NCI-H2196 treated with DMSO at 0.1 percent for 48 hours (cell line): Measurements from ENCODE around the gene CRB1.
A peak's percentile ranks its signal among the peaks of the same experiment; 100 is the strongest.
"Not testable (repeated sequence)": the region's sequence is repeated elsewhere in the genome, so short reads cannot be mapped to it uniquely, and the experiment has no call there.

Experiments
- DNase-seq: peaks from one replicate; lab custom pipeline; 2025; ENCODE audit not compliant: unreplicated experiment; lab: John Stamatoyannopoulos, UW

CRB1 gene

DNA sequence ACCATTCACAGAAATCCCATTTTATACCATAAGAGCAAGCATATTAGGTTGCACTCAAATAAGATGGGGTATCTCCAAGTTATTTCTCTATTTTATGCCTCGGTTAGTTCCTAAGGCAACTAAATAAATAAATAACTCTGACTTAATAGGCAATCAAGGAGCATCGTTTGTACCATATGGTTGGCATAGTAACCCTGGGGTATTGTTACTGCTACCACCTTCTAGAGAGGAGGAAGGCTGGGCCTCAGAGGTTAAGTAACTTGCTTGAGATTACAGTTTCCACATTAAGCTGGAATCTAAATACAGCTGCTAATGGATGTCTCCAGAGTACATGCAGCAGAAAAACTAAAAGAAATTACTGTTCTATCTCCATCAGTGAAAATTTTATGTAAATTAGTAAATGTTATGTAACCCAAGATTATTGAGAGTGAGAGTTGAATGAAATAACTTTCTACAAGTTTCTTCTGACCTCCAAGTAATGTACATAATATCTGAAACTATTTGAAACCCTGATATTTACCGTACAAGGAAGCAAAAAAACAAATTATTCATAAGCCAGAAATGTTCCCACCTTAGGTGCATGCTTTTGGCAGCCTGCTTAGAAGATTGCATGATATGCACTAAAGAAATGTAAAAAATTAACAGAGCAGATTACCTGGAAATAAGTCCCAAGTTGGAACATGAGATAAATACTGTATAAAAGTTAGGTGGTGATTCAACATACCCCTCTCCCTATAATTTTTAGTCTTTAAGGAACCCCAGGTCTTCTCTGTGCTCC lies 127.0 kb downstream of the CRB1 start:
- DNase-seq: no peak

DNA sequence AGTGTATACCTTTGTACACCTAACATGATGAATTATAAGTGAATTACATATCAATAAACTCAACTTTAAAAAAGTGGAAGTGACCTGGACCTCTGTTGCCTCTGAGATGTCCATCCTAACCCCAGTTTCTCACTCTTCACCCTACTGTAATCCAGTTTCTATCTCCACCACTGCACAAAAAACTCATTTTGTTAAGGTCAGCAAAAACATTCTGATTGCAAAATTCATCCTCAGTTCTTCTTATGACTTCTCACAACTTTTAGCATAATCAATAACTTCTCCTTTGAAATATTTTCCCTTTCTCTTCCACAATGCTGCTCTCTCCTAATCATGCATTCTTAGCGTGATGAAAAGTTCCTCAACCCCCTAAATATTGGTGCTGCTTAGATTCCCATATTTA lies 129.8 kb downstream of the CRB1 start:
- no peak for DNase-seq

DNA sequence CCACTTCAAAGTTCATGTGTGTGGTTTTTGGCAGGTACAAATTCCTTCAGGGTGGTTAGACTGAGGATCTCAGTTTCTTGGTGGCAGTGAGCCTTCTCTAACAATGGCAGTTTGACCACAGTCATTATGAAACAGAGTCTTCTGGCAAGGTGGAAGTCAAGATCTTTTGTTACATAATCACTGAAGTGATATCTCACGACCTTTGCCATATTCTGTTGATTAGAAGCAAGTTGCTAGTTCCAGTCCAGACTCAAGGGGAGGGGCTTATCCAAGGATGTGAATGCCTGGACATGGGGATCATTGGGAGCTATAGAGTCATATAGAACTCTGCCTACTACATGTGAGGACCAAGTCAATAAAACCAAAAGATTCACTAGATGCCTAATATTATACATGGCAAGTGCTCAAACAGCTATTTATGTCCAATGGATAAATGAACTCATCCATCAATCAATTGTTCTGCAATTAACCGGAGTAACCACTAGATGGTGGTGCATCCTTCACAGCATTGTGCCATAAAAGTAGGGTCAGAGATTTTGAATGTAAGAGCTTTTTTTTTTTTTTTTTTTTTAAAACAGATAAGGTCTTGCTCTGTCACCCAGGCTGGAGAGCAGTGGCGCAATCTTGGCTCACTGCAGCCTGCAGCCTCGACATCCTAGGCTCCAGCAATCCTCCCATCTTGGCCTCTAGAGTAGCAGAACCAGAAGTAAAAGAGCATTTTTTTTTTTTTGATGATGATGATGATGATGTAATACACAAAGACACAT lies 131.9 kb downstream of the CRB1 start:
- DNase-seq: peak; percentile 33

DNA sequence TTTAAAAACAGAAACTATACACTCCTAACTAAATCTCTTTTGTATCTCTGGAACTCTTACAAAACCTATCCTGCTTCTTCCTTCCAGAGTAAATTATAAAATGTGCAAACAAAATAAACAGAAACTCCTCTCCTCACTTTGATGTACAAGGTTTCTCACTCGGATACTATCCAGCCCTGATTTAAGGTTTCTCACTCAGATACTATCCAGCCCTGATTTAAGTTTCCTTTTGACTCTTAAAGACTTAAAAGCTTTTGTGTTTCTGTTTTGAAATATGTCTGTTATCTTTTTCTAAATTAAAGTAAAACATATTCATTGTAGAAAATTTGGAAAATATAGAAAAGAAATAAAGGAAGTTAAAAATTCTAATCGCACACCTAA lies 132.5 kb downstream of the CRB1 start:
- DNase-seq: no peak

DNA sequence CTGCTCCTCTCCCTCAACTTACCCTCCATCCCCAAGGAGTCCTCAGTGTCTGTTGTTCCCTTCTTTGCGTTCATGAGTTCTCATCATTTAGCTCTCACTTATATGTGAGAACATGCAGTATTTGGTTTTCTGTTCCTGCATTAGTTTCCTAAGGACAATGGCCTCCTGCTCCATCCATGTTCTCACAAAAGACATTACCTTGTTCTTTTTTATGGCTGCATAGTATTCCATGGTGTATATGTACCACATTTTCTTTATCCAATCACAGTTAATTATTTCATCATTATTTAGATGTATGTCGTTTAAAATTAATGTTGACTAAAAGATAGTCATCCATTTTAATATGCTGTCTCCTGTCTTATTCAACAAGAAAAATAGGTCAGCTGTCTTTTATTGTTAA lies 134.1 kb downstream of the CRB1 start:
- DNase-seq: no peak

DNA sequence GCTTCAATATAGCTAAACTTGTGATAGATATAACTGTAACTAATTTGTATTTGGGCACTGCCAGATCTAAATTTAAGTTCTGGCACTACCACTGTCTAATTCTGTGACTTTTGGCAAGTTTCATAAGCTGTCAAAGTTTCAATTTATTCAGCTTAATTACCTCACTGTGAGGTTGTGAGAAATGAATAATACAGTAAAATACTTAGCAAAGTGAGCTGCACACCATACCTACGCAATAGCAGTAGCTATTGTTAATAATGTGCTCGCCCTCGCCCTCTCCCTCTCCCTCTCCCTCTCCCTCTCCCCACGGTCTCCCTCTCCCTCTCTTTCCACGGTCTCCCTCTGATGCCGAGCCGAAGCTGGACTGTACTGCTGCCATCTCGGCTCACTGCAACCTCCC lies 136.7 kb downstream of the CRB1 start:
- DNase-seq: not testable (repeated sequence)

DNA sequence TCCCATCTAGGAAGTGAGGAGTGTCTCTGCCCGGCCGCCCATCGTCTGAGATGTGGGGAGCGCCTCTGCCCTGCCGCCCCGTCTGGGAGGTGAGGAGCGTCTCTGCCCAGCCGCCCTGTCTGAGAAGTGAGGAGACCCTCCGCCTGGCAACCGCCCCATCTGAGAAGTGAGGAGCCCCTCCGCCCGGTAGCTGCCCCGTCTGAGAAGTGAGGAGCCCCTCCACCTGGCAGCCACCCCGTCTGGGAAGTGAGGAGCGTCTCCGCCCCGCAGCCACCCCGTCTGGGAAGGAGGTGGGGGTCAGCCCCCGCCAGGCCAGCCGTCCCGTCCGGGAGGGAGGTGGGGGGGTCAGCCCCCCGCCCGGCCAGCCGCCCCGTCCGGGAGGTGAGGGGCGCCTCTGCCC lies 137.6 kb downstream of the CRB1 start:
- not testable (repeated sequence) for DNase-seq

DNA sequence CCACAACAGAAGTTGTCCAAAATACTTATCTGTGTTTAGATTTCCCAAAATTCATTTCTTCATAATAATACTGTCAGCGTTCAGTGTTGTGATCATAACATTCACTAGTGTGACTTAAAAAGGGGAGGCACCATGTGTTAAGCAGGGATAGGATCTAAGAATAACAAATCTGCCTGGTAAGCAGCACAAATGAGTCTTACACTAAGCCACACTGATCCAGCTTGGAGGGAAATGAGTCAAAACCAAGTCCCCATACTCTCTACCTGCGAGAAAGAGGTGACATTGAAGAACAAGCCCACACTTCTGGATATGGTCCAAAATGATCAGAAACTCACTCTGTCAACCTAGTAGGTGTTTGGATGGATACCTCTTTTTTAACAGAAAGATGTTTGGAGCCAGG lies 145.5 kb downstream of the CRB1 start:
- DNase-seq: no peak

DNA sequence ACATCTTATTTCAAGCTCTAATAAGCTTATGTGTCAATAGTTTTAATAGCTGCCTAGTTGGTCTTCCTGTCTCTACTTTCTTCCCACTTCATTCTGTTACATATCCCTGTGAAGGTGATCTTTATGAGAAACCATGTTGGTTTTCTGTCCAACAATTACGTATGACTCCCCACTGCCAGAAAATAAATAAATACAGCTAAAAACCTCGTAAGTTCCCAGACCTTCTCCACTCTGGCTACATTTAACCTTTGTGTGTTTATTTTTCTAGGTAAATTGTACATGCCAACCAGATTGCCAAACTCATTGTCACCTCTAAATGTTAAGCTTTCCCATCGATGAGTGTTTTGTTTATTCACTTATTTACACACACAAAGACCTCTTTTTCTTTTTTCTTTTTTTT lies 147.2 kb downstream of the CRB1 start:
- DNase-seq: no peak

DNA sequence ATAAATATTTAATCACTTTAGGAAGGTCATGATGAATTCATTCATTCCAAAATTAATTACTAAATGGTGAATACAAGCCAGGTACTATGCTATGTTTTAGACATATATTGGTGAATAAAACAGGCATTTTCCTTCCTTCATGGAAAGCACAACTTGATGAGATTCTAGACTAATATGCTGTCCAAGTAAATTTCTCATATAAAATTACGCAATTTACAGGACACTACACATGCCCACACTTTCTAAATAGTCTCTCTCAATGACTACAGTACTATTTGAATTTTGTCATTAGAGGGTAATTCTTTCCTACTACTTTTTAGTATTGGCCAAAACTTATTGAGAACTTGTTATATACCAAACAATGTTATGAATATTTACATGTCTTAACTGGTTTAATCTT lies 150.6 kb downstream of the CRB1 start:
- DNase-seq: no peak

DNA sequence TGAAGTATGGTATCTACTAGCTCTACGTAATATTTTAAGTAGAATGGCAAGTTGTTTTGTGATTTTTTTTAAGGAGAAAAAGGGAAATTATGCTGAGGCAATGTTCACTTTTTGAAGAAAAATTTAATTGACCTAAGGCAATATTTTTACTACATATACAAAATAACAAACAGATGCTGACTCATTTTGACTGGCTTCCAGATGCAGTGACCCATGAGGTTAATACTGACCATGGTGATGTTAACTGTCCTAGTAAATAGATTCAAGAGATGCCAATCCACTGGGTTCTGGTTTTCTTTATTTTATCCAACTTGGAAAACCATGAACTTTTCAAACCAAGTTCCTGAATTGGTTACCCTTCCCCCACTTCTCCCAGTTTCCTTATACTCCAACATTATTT lies 154.9 kb downstream of the CRB1 start:
- no peak for DNase-seq

DNA sequence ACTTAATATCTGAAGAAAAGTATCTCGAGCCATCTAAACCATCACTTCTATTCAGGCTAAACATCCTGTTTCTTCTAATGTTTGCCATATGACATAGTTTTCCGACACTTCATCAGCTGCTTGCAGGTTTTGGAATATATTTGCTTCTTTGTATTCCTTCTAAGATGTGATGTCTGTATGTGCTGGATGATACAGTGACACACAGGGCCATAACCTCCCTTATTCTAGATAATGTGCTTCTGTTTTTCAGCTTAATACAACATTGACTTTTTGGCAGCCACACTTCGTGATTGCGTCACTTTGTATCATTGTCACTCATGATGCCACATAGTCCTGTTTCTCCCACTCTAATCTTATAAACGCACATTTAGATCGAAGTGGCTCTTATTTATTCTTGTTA lies 156.3 kb downstream of the CRB1 start:
- no peak for DNase-seq

DNA sequence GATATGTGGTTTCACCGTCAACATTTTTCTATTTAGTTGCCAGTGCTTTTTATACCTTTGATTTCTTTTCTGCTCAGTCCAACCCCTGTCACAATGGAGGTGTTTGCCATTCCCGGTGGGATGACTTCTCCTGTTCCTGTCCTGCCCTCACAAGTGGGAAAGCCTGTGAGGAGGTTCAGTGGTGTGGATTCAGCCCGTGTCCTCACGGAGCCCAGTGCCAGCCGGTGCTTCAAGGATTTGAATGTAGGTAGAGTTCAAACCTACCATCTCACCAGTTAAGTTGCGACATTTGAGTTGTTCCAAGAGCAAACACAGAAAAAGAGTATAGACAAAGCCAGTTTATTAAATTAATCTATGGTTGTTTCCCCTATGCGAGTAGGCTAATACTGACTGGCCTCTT lies 161.3 kb downstream of the CRB1 start:
- DNase-seq: no peak

DNA sequence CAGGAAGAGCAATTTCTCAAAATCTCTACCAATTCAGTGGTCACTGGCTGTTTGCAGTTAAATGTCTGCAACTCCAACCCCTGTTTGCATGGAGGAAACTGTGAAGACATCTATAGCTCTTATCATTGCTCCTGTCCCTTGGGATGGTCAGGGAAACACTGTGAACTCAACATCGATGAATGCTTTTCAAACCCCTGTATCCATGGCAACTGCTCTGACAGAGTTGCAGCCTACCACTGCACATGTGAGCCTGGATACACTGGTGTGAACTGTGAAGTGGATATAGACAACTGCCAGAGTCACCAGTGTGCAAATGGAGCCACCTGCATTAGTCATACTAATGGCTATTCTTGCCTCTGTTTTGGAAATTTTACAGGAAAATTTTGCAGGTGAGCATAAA lies 167.2 kb downstream of the CRB1 start:
- no peak for DNase-seq

DNA sequence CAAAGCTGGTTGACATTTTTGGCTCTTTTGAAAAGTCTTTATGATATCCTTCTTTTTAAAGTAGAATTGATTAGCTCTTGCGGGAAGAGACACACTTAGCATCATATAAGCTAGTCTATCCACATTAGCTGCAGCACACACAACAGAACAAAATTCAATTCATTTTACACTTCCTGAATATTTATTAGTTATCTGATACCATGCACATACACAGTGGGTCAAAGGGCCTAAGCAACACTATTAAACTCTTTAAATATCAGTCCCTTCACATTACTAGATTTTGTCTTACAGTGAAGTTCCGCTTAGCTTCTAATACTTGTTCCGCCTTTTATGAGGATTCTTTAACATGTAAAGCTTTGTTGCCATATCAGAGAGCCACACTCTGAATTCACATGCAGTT lies 169.5 kb downstream of the CRB1 start:
- DNase-seq: no peak

DNA sequence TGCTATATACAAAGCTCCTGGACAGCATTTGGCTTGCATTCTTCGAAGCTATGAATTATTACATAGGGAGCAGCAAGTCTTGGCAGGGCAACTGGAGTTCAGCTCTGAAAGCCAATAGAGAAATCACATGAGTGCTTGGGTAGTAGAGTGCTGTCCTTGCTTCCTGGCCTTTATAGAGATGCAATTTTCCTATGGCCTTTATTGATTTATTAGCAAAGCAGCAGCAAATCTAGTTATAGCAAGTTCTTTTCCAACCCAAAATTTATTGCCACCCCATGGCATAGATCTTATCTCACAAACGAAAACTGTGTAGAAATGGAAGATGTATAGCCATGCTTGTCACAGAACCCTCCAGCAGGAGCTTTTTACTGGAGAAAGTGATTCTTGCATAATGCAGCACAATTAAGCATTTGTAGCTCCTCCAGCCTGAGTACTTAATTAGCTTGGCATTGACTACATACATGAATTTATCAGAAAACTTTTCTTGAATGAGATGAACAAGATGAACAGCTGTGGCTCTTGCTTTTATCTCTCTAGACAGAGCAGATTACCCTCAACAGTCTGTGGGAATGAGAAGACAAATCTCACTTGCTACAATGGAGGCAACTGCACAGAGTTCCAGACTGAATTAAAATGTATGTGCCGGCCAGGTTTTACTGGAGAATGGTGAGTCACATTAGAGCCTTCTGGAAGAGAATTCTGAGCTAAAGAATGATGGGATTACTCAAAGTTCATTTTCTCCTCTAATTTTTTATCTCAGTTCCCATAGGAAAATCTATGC lies 170.1 kb downstream of the CRB1 start:
- DNase-seq: no peak

DNA sequence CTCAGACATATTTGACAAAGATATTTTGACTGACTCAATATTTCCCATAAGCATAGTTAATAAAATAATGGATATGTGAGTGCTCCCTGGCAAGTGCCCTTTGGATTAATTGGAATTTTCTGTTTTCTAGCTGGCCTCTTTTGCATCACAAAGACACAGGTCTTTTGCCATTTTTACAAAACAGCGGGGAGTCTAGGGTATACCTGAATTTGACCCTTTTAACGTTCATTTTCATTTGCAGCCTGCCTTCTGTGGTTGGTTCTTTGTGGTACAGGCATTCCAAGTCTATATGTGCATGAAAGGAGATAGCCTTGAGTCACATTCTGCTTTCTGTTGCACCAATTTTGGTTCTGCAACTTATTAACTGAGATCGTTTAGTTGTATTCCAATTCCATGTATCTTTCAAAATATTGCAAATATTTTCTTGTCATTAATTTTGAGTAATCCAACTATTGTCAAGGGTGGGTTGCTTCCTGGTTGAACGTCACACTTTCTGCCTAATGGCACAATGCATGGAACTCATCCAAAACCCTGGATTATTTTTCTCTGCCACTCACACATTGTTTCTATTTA lies 171.7 kb downstream of the CRB1 start:
- no peak for DNase-seq

DNA sequence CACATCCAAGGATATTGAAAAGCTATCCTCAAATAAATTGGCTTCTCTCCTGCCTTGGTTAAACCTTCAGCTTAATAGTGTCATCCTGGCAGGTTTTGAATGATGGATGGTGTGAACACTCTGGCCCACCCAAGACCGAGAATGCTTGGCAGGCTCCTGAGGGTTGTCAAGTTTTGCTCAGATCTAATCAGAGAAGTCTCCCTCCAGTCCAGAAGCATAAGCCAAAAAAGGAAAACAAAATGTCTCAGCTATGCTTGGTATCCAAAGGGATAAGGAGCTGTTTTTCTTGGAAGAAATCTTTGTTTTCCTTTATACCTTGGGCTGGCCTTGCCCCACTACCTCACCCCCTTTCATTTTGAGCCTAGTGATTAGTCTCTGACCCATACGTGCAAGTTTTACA lies 172.7 kb downstream of the CRB1 start:
- DNase-seq: no peak

DNA sequence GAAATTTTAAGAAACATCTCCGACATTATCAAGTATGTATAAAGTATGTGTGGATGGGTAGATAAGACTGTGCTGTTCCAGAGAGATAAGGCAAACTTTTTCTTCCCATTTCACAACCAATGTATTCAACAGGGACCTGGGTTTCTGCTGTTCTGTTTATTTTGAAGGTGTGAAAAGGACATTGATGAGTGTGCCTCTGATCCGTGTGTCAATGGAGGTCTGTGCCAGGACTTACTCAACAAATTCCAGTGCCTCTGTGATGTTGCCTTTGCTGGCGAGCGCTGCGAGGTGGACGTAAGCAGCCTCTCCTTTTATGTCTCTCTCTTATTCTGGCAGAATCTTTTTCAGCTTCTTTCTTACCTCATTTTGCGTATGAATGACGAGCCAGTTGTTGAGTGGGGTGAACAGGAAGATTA lies 174.0 kb downstream of the CRB1 start:
- DNase-seq: no peak

DNA sequence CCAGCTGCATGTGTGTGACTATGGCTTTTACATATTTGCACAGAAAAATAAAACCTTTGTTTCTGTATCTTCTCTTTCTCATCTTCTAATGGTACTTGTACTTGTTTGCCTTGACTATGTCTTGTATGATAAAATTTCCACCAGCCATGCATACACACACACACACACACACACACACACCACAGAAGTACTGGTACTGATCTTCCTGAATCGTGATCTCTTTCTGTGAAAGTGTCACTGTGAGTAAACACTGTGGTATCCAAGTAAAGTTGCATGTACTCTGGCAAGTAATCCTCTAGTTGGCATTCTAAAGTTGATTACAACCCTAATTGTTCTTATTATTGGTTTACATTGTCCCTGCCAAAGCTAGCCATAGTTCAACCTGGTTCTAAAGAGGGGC lies 176.7 kb downstream of the CRB1 start:
- DNase-seq: no peak

DNA sequence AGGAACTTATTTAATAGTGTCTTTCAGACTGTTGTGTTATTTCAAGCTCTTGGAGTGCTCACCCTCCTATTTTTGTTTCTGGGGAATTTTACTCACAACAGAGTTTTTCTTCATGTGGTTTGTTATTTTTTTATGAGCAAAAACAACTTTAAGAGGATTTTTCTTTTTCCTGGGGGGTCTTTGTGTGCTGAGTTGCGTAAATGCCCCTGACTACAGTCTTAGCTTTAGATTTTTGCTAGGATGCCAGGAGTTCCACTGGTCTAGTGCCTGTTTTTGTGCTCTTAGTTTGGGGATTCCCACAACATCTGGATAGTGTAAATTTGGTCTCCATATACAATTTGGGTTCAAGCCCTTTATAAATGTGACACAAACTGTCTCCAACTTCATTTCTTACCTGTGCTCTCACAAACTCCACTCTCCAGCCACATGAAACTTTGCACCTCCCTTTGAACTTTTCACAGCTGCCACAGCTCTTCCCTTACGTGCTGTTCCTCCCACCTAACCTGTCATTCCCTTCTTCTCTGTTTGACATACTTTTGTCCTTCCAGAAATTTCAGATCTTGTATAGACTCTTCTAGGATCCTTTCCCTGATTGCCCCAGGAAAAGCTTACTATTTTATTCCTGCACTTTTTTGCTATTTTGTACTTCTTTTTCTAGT lies 180.2 kb downstream of the CRB1 start:
- no peak for DNase-seq
